Measurements from ENCODE around the gene CYSLTR2.

The CYSLTR2 gene

GRCh38 chr13:48739386-48739964 is 85.7 kb downstream of the CYSLTR2 start:
- no peak for DNase-seq (ENCODE audit: low read depth, low spot score)

DNA sequence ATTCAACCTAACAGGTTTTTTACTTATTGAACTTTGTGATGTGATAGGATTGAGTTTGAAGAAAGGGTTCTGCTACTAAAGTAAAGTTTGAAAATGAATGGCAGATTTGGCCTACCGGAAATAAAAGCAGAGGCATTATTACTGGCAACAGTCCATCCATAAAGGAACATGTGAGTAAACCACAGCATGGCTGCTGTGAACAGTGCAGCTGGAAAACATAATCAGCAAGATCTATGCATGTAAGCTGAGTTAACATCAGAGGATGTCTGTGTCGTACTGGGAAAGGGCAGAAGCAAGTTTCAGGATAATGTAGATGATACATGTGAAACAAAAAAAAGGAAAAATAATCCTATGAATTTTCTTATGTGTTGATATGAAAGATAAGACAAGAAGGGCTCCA is 87.6 kb downstream of the CYSLTR2 start:
- peak; percentile 47 for DNase-seq (ENCODE audit: low read depth, low spot score)

GRCh38 chr13:48746821-48747220 is 93.1 kb downstream of the CYSLTR2 start:
- DNase-seq (ENCODE audit: low read depth, low spot score): no peak

DNA sequence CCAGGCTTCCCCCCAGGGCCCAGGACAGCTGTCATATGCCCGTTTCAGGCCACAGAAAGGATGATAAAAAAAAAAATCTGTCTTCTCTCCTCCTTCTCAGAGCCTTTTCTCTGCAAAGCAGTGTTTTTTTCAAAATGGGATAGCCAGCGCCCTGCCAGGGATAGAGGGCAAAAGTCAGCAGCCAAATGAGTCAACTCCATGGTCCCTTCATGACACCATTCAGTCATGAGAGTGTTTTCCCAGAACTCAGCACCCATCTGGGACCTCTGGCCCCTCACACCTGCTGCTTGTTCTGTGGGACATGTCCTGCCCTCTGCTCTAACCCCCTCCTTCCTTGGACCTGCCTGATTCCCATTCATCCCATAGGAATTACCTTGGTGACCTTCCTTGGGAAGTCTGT is 95.0 kb downstream of the CYSLTR2 start:
- DNase-seq (ENCODE audit: low read depth, low spot score): peak; percentile 45

GRCh38 chr13:48749144-48749543 is 95.4 kb downstream of the CYSLTR2 start:
- DNase-seq (ENCODE audit: low read depth, low spot score): peak; percentile 63

DNA sequence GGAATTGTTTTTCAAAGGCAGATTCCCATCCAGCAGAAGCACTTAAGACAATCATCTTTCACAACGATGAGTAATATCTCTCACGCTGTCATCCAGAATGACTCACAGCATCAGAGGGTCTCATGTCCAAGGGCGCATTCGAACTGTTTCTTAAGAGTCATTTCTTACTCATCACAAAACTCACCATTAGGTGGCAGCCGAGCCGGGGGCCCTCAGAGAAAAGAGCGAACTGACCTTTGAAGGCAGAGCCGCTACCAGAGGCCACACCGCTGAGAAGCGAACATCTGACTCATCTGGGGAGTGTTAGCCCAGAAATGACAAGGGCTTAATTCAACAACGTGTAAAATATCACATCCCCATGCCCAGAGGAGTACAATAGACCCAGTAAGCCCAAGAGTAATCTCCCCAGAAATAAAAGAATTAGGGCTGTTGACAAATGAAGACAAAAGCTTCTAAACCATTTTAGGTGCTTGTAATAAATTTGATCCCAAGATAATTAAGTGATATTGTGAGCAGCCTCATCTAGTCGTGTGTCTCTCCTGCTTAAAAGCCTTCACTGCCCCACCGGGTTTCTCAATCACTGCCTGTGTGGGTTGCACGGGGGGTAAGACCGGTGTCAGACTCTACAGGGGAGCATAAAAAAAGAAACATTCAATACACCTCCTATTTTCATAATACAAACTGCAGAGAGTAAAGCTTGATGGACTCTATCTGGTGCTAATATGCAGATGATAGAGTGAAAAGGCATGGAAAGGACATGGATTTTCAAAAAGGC is 96.2 kb downstream of the CYSLTR2 start:
- peak; percentile 98 for DNase-seq (ENCODE audit: low read depth, low spot score)

DNA sequence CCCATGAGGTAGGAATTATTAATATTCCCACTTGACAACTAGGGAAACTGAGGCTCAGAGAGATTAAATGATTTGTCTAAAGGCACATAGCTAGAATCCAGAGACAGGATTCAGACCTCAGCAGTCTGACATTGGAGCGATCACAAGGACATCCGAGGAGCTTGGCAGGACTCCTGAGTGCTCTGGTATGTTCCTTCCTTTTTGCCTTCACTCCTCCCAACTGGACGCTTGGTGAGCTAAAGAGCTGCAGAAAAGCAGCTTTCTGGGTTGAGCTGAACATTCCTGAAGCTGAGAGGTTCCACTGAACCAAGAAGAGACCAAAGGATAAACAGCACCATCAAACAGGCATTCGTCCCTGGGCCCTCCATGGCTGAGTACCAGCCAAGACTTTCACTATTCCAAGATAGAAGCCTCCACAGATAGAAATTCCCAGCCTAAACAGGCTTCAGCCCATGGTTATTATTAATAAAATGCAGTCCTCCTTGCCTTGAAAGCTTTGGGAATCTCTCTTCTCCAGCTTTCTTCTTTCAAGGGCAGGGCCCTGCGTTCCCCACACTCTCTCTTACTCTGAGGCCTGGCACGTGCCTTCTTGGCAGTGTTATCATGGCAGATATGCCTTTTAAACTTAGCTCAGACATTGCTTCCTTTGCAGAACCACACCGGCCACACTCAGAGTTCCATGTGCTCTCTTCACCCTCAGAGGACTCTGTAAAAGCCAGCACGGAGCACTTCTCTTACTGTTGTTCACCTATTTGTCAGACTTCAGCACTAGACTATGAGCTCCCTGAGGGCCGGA is 97.1 kb downstream of the CYSLTR2 start:
- DNase-seq (ENCODE audit: low read depth, low spot score): peak; percentile 56

DNA sequence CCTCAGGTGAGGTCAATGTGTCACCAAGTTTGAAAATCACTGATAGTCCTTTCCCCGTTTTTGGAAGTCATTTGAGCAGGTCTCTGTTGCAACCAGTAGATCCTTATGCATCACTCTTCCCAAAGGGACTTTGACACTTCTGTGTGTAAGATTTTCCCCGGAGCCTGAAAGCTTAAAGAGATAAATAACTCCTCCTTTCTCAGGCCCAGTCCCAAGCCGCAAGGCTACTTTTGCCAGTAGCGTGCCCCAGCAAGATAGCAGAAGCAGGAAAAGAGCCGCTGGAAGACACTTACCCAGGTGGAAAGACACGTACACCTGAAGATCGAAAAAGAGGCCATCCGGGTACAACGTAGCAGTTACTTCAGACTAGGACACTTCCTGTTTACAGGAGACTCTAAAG is 106.9 kb downstream of the CYSLTR2 start:
- DNase-seq (ENCODE audit: low read depth, low spot score): no peak

All from smooth muscle cell of the brain vasculature (primary cell).